HG03378 (cell line): ENCODE data around the gene KCTD16.

Experiments
- ATAC-seq: cut with Tn5 transposase; IDR thresholded peaks from one replicate; pipeline ENCODE4 v1.9.1; 2021; ENCODE audit warnings: mild to moderate bottlenecking, moderate library complexity; ENCODE audit not compliant: unreplicated experiment

The KCTD16 gene

DNA sequence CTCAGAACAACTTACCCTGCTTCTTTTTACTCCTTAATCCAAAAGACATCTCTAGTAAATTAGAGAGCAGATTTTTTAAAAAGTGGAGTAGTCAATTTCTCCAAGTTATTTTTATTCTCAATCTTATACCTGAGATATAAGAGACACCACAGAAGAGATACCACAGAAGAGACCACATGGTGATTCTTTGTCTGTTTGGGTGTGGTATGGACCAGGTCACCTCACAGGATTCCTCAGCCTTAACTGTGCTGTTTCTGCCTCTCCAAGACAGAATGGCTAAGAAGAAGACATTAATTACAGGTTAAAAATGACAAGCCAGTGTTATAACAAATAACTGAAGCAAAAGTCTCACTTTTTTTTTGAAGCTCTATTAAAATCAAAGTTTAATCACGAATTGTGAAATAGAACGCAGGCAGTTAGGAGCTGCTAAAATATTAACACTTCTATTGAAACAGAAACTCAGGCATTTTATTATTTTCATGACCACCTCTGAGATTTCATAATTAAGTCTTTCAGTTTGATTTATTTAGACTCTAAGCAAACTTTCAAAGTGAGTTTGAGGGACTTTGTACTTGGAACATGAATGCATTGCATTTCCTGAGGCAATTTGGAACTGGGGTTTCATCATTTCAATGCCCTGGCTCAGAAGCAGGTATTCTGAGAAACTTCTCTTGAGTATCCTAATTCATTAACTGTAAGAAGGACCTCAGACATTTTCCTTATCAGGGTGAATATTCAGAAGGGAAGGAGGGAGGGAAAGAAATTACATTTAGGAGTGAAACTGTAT is 280.7 kb downstream of the KCTD16 start:
- ATAC-seq, result no peak

DNA sequence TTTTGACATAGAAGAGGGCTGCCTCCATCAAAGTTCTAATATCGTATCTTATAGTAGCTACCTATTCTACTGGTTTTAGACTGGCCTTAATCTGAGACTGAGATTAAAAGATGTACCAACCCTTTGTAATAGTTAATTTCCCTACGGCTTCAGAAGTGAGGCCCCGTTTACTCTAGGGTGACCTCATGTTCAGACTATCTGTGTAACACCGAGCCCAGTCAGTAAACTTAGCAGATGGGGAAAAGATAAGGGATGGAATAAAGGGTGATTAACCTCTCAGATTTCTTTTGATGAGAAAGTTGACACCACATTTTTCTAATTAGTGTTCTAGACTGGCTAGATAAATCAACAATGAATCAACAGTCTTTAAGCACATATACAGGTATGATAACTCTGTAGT is 283.1 kb downstream of the KCTD16 start:
- ATAC-seq, result no peak

DNA sequence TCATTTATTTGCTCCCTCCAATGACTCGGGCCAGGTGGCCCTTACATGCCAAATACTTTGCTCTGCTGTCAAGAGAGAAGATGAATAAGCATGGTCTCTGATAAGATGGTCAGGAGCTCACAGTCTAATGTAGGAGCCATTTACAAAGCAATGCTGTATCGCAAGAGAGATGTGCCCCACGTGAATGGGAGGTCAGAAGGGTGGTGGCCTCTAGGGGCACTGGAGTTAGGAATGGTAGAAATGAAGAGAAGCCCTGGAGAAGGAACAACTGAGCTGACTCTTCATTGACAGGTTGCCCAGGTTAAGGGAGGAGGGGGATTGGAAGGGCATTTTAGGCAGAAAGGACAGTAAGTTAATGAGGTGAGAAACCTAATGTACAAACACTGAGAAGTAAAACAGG is 286.5 kb downstream of the KCTD16 start:
- ATAC-seq, result no peak

DNA sequence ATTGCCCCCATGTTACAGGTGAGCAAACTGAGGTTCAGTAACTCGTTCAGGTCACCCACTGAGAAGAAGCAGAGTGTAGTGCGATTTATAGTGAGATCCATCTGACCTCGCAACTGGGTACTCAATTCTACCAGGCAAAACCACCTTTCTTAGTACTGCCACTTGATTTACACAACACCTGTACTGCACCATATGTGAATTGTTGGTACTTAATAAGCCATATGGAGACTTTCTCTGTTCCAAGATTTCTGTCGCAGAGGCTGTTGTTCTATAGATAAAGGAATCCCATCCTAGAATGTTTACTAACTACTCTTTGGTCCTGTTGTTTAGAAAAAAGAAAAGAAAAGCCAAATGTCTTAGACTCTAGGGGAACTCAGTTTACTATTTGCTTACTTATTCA is 287.5 kb downstream of the KCTD16 start:
- no peak for ATAC-seq

DNA sequence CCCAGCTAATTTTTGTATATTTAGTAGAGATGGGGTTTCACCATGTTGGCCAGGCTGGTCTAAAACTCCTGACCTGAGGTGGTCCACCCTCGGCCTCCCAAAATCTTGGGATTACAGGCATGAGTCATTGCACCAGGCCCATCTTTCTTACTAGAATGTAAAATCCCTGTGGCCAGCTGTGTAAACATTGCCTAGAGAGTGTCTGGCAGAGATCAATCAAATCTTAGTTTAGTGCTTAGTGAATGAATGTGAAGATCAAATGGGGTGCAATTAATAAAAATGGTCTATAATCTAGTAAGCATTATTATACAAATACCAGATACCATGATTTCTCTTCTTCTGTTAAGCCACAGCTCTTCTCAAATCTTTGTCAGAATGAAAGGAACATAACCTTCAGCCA is 289.9 kb downstream of the KCTD16 start:
- ATAC-seq, result no peak

DNA sequence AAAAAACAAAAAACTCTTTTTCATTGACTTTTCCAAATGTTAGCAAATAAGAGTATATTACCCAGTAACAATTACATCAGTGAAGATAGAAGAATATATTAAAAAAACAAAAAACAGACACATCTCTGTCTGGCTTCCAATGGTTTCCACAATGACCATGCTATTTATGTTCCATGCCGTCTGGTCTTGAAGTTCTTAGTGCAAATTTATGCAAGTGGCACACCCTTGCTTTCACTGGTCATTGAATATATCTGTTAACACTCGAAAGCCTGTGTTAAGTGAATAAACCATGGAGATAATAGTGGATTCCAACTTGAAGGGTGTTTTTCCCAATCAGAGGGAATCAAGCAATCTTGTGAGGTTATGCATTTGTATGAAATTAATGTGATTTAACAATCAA is 291.9 kb downstream of the KCTD16 start:
- ATAC-seq, result no peak

DNA sequence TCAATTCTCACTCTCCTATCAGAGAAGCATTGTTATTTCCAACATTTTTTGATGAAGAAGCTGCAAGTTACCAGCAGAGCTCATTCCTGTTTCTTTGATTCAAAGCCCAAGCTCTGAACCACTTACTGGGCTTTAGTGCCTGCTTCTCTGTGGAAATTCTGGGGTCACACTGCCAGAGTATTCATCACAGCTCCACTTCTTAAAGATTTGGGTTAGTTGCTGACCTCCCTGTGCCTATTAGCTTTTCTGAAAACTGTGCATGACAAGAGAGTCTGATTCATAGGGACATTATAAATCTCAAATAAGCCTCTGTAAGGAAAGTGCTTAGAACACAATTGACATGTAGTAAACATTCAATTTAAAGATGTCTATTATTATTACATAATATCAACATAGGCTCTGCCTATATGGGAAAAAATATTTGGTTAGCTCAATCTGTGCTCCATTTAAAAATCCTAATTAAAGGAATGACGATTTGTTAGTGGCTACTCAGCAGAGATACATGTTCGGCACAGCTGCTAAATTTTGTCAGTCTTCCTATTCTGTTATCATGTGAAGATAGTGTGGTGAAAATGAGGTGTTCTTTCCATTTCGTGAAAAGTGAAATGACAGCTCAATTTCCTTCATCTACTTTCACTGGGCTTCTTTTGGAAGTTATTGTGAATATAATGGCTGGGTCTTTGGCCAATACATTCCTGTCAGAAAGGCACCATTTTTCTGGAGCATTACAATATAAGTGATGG is 293.0 kb downstream of the KCTD16 start:
- no peak for ATAC-seq

DNA sequence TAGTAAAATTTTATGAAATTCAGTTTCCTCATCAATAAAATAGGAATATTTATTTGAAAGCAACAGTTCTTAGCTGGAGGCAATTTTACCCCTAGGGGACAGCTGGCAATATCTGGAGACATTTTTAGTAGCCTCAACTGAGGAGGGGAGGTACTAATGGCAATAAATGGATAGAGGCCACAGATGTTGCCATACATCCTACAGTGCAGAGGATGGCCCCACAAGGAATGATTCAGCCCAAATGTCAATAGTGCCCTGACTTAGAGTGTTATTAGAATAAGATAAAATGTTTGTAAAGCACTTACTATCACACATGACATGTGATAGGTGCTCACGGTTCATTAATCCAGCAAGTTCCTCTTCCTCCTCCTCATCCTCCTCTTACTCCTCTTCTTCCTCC is 293.6 kb downstream of the KCTD16 start:
- no peak for ATAC-seq

DNA sequence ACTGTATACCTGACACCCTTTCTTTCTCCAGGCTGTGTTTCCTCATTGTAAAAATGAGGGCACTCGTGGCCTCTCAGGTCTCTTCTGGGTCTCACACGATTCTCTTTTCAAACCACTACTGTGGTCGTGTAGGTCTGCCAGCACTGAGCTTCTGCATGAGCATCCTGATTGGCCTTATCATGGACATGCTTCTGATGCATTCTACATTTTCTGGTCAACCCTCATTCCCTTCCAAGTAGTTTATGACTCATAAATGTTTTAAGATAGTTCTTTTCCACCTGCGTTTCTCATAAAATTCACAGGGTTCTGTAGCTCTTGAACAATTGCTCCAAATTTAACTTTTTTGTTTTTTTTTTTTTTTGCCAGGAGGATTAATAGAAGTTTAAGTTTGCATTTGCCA is 294.8 kb downstream of the KCTD16 start:
- no peak for ATAC-seq

DNA sequence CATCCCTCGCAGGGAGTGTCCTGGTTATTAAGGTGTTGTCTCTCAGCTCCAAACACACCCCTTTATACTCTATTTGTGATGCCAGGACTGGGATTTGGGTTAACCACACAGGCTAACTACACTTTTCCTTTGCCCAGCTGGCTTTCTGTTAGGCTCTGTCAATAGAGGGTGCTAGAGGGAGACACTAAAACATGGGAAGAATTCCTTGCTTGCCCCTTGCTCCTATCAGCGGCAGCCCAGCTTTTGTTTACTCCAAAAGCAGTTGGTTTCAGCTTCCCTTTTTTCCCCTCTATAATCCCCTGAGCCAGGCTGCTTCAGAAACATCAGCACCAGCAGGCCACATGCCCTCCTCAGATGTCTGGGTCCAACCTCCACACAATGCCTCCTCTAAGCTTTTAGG is 297.1 kb downstream of the KCTD16 start:
- ATAC-seq, result no peak

DNA sequence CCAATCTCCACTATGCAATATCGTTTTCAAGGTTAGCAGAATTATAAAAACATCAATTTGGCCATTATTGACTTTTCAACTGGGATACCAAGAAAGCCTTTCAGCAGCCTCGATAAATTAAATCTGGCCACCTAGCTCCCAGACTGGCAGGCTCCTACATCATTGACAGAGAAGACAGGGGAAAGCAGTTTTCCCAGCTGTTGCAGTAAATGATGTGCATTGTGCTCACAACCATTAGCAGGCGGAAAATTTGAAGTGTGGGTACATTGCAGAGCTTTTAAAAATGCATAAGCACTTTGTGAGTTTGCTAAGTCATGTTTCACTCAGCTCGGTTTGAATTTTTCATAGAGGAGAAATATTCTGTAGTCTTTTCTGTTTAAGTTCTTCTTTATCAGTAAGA is 297.9 kb downstream of the KCTD16 start:
- ATAC-seq, result no peak

DNA sequence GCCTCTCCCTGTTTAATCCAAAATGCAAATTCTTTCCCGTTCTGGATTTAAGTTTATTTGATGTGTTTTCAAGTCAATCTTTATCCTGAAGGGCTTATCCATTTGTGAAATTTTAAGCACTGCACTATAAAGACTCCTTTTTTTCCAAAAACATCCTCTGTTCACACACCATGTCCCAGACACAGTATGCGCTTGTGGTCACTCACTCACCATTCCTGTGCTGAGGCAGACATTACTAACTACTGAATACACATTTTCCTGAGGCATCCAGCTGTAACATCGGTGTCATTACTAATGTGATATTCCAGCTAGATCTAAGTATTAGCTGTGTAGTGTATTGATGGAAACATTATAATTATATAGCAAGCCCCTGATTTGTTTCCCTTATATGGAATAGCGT is 298.4 kb downstream of the KCTD16 start:
- no peak for ATAC-seq

DNA sequence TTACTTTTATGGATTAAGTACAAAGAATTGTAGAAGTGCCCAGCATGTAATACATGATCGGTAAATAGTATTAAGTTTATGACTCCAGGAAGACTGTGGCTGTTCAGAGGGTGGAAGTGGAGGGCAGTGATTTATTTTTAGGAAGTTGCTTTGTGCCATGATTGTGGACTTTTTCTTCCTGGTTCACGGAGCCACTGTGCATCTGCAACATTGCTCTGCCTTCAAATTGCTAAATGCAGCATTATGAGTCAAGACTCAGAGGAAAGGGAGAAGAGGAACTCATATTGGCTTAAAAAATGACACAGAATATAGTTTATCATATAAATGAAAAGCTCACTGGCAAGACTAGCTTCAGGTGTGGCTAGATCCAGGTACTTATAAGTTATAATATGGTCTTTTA is 301.5 kb downstream of the KCTD16 start:
- no peak for ATAC-seq

DNA sequence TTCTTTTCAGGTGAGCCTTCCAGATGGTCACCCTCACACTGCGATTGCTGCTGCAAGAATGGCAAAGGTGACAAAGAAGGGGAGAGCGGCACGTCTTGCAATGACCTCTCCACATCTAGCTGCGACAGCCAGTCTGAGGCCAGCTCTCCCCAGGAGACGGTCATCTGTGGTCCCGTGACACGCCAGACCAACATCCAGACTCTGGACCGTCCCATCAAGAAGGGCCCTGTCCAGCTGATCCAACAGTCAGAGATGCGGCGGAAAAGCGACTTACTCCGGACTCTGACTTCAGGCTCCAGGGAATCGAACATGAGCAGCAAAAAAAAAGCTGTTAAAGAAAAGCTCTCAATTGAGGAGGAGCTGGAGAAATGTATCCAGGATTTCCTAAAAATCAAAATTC is 303.0 kb downstream of the KCTD16 start:
- ATAC-seq, result no peak

DNA sequence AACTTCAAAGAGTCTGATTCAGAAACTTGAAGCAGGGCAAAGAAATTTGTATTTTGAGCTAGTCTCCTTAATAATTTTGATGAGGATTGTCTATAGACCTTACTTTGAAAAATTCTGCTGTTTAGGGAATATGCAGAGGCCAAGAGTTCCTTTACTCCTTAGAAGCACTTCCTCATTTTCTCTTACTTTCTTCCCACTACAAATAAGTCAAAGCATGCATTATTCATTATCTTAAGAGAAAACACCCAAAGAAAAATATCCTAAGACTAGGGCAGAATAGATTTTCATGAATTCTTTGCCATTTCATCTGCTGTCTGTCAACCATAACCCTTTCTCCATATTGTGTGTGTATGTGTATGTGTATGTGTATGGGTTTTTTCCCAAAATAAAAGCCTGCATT is 307.9 kb downstream of the KCTD16 start:
- no peak for ATAC-seq

DNA sequence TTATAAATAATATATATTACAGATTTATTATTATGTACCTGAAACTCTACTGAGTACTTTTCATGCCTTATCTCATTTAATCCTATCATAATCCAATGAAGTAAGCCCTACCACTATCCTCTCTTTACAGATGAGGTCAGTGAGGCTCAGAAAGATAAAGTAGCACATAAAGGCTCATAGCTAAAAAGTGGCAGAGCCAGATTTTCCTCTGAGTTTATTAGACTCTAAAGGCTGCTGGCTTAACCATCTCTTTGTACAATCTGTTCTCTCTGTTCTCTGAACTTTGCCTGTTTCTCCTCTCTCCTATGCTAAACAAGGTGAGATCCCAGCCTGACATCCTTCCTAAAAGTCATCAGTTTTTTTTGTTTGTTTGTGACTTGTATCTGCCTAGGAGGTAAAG is 311.2 kb downstream of the KCTD16 start:
- ATAC-seq, result no peak

DNA sequence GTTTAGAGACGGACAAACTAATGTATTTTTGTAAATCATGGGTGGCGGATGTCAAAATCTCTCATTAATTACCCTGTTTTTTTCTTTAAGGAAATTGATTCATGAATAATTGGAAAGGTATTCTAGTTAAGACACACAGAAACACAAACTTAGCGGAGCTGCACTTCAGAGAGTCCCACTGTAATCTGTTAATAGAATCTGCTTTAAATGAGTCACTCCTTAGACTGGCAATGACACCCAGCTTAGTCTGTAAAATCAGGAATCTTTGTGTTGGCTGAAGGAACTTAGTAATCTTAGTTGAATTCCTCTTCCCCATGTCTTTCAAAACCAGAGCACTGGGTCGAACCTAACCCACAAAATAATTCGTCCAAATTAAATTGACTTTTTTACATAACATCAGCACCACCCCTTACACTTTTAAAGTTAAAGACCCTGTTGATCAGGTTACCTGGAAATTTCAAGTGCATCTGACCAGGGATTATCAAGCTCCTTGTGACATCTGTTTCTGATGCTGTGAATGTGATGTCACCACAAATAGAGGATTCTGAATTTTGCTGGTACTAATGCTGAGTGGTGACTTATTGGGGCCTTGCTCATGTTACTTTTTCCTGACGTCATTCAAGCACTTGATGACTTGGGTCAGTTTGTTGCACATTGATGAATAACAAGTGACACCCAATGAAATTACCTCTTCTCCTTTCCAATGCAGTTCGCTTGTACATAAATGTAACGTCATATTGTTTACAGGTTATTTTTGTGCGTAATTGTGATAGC is 313.6 kb downstream of the KCTD16 start:
- ATAC-seq, result no peak

DNA sequence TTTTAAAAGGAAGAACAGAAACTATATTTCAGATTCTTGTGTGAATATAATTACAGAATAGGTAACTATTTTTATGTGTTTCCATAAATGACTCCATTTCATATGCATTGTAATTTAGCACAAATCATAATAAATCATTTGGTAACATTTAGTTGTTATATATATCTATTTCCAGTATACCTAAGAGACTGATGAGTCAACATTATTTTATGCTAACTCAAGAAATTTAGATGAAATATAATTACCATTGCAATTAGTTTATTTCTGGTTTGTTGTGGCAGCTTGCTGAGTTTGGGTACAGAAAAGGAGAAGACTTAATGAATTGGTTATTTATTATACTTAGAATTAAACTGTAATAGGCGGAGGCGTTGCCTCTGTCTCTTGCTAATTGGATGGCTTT is 314.9 kb downstream of the KCTD16 start:
- no peak for ATAC-seq

DNA sequence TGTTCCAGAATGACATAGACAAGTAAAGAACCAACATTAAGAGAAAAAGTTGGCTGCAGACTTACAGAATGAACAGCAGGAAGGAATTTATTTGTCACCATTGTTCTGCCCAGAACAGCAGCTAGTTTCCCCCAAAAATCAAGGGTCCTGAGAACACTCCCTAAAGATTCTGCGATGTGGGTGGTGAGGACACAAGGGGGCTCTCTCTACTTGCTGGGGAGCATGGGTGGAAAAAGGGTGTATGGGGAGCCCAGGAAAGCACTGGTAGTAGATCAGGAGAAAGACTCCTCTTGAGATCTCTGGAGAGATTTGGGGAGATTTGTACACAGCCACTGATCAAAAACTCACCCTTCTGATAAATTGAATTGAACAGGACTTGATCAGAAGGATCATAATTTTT is 316.5 kb downstream of the KCTD16 start:
- no peak for ATAC-seq

DNA sequence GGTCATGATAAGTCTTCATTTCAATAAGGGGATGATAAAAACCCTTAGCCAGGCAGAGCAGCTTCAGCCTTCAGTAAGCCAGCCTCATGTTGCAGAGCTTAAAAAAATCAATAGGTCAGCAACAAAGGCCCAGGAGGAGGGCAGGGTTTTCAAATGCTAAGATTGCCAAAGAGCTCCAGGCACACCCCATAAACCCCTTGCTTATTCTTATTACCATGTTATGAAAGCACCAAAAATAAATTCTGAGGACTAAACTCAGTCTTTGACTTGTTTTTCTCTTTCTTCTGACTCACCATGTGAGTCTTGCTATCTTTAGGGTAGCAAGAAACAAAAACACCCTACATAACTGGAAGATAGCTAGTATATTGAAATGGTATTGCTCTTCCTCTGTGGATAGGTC is 317.1 kb downstream of the KCTD16 start:
- no peak for ATAC-seq

DNA sequence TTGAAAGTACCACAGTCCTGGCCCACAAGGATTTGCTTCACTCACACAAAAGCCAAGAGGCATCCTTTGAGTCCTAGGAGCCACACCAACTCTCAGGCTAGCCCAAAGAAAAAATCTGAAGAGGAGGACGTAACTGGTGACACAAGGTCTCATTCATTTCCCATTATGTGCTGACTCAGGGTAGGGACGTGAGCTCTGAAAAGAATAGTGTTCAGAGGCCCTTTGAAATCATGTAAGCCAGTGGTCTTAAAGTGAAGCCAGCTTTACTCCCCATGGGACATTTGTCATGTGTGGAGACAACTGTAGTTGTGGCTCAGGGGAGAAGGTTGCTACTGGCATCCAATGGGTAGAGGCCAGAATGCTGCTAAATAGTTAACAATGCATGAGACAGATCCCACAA is 332.4 kb downstream of the KCTD16 start:
- no peak for ATAC-seq
